Stimulated activated CD4-positive, alpha-beta T cell treated with anti-CD3 and anti-CD28 coated beads, Interleukin-12 subunit alpha, Interleukin-12 subunit beta, amount 100 ng/mL, for 4 hours (primary cell): ENCODE results near the gene HSFX1.
"Not testable (repeated sequence)": the region's sequence is repeated elsewhere in the genome, so short reads cannot be mapped to it uniquely, and the experiment has no call there.

Source experiments
- DNase-seq: peaks from one replicate; pipeline ENCODE4 v3.0.0-alpha.2; 2020

Gene HSFX1

GRCh38 chrX:149773768-149774167 is at the start of gene HSFX1:
Gene HSFX1, plus strand, starts transcription at chrX:149774068. Its CDS starts 614 bp downstream, at chrX:149774682.
- DNase-seq: not testable (repeated sequence)

GRCh38 chrX:149727308-149727707 is 46.6 kb upstream of the HSFX1 start:
- DNase-seq: not testable (repeated sequence)

GRCh38 chrX:149742269-149742668 is 31.6 kb upstream of the HSFX1 start:
- not testable (repeated sequence) for DNase-seq

GRCh38 chrX:149746390-149747007 is 27.4 kb upstream of the HSFX1 start:
- DNase-seq: not testable (repeated sequence)

- DNase-seq: no peak
These were observed 16.4 kb upstream of the HSFX1 start for GRCh38 chrX:149757206-149758067.

- DNase-seq: no peak
These were observed 15.7 kb upstream of the HSFX1 start for GRCh38 chrX:149758068-149758714.

- not testable (repeated sequence) for DNase-seq
These were observed 15.2 kb upstream of the HSFX1 start for GRCh38 chrX:149758715-149759078.

- DNase-seq: no peak
These were observed 14.0 kb upstream of the HSFX1 start for GRCh38 chrX:149759824-149760223.

- no peak for DNase-seq
These were observed 12.9 kb upstream of the HSFX1 start for GRCh38 chrX:149760965-149761364.

- DNase-seq: not testable (repeated sequence)
These were observed 11.8 kb upstream of the HSFX1 start for GRCh38 chrX:149761858-149762674.

- no peak for DNase-seq
These were observed 10.9 kb upstream of the HSFX1 start for GRCh38 chrX:149762696-149763614.

GRCh38 chrX:149770344-149770743 is 3.5 kb upstream of the HSFX1 start:
- DNase-seq: not testable (repeated sequence)

- not testable (repeated sequence) for DNase-seq
These were observed 842 bp upstream of the HSFX1 start for GRCh38 chrX:149773026-149773425.

GRCh38 chrX:149777999-149778398 is 4.1 kb downstream of the HSFX1 start:
- not testable (repeated sequence) for DNase-seq

GRCh38 chrX:149781727-149782126 is 7.9 kb downstream of the HSFX1 start, which contains the start of gene MAGEA9:
Gene MAGEA9, plus strand, starts transcription at chrX:149781930. Its CDS starts 4,281 bp downstream, at chrX:149786211.
- not testable (repeated sequence) for DNase-seq

GRCh38 chrX:149795531-149795930 is 21.7 kb downstream of the HSFX1 start:
- DNase-seq: not testable (repeated sequence)

GRCh38 chrX:149799095-149799714 is 25.3 kb downstream of the HSFX1 start:
- no peak for DNase-seq

- DNase-seq: no peak
These were observed 26.1 kb downstream of the HSFX1 start for GRCh38 chrX:149799938-149800337.

GRCh38 chrX:149803458-149804062 is 29.7 kb downstream of the HSFX1 start:
- DNase-seq: no peak

- DNase-seq: no peak
These were observed 30.2 kb downstream of the HSFX1 start for GRCh38 chrX:149804102-149804501.
